ENCODE measurements around the gene EPS8L2. TPM values are rescaled to one million over a fixed set of nuclear protein-coding genes. Genes with fewer than 3 reads are reported as not detected.

EPS8L2 gene
- total and polyA plus RNA-seq, 2 of the 4 experiments (the other 2 are of a cell fraction) = 17.2 to 39.4 TPM

GRCh38 chr11:726278-727220 lies 20.5 kb downstream of the EPS8L2 start:
- intact Hi-C loops (cut with micrococcal nuclease) (loop anchor here (10.0 kb wide), 1 partner anchor 172 kb away; no protein-coding TSS in a partner anchor), in situ Hi-C loops (cut with MboI; ENCODE audit: low sequenced_read_pairs) (no loop called here), dilution Hi-C loops (cut with HindIII; ENCODE audit: low sequenced_read_pairs, unreplicated experiment) (no loop called here)
- no peaks in the 10 kb centered on the region for H3K9me1 ChIP-seq (ENCODE audit: insufficient read depth, low read length)
- H4K5ac ChIP-seq (ENCODE audit: low read depth, low read length) = no peak overlapping the region
- H4K91ac ChIP-seq (ENCODE audit: insufficient read depth, low read depth, low read length) = no peak overlapping the region
- H3K27me3 ChIP-seq (ENCODE audit: control insufficient read depth, insufficient read depth, low read length) = peaks cover 7% of the 10 kb centered on the region; the same call in 1 of the 2 replicates
- no peak overlapping the region for H3K9ac ChIP-seq (ENCODE audit: low read depth, low read length)
- H3K79me1 ChIP-seq (ENCODE audit: low read depth in 1 of 2, low read length in 2 of 2) = no peaks in the 10 kb centered on the region
- peak overlapping the region; percentile 78 for H2AFZ ChIP-seq (replicated peaks; ENCODE audit: low read length, poor library complexity)
- peak overlapping the region; percentile 35; the same call in 1 of the 2 replicates for H3K4me2 ChIP-seq (ENCODE audit: low read depth, low read length)
- H3K56ac ChIP-seq (ENCODE audit: extremely low read depth, insufficient read depth, low read length) = no peak overlapping the region
- H3K27ac ChIP-seq (ENCODE audit: insufficient read depth, low read length) = no peak overlapping the region
- peak overlapping the region in 1 of 2 experiments; percentile 60; a peak in 1 of 4 replicates for H4K8ac ChIP-seq (ENCODE audit: low read depth in 2 of 2, low read length in 2 of 2)
- no peak overlapping the region for H2BK15ac ChIP-seq (ENCODE audit: low read depth, low read length)
- no peak overlapping the region for H2BK20ac ChIP-seq (ENCODE audit: low read depth, low read length)
- no peak overlapping the region for H2AK5ac ChIP-seq (ENCODE audit: low read depth, low read length)
- H3K4me1 ChIP-seq (ENCODE audit: control insufficient read depth, insufficient read depth, low read length) = peaks cover 6% of the 10 kb centered on the region
- peak overlapping the region; percentile 72 for H2AK9ac ChIP-seq (replicated peaks; ENCODE audit: low read depth, low read length, poor library complexity)
- BruUV-seq (replicated peaks) = no TSS peak
- no peaks in the 10 kb centered on the region for H3K9me3 ChIP-seq (ENCODE audit: control insufficient read depth, insufficient read depth, low read length)
- DNase-seq (peak; percentile 26), ATAC-seq (ENCODE audit: low read depth) (peak; percentile 5)
- H3K18ac ChIP-seq (ENCODE audit: low read depth, low read length) = no peak overlapping the region
- POLR2A ChIA-PET (ENCODE audit: unreplicated experiment) = no interaction called here
- WGBS, 2 experiments (ENCODE audit: extremely low coverage in 2 of 2, insufficient read length in 1 of 2) = 6% methylated on average over 21 of the region's 61 CpGs; no CpG with 5 or more reads in 1 of the 2 experiments
- no peak for TF ChIP-seq RAD21 (IDR thresholded peaks at IDR 0.05; ENCODE audit: low read length)
- no peak for TF ChIP-seq MXI1 (IDR thresholded peaks at IDR 0.05; ENCODE audit: borderline replicate concordance, low read depth, low read length)
- TF ChIP-seq ELK1 (IDR thresholded peaks at IDR 0.05; ENCODE audit: borderline replicate concordance, low read depth, low read length) = no peak
- TF ChIP-seq CEBPB (IDR thresholded peaks at IDR 0.05; ENCODE audit: low read depth, low read length) = no peak
- no peak for TF ChIP-seq BHLHE40 (IDR thresholded peaks at IDR 0.05; ENCODE audit: low read depth, low read length)
- no peak for TF ChIP-seq POLR2A (IDR thresholded peaks at IDR 0.05; ENCODE audit: low read depth, low read length)
- TF ChIP-seq MAZ (IDR thresholded peaks at IDR 0.05; ENCODE audit: borderline replicate concordance, low read depth, low read length) = no peak
- TF ChIP-seq SMC3 (IDR thresholded peaks at IDR 0.05; ENCODE audit: low read depth, low read length) = no peak
- no peak for TF ChIP-seq FOS (IDR thresholded peaks at IDR 0.05; ENCODE audit: low read depth, low read length)
- H2BK5ac ChIP-seq (ENCODE audit: low read depth, low read length, poor library complexity, severe bottlenecking) = no peak overlapping the region
- no peak overlapping the region for H3K23ac ChIP-seq (ENCODE audit: low read depth, low read length)
- no peak overlapping the region for H3K4me3 ChIP-seq (ENCODE audit: insufficient read depth, low read depth, low read length)
- CTCF ChIA-PET = interaction anchor here (1.1 kb wide), 1 partner anchor 19 kb away, joined by 4 read pairs; no protein-coding TSS in a partner anchor
- H4K20me1 ChIP-seq (ENCODE audit: insufficient read depth, low read length) = no peaks in the 10 kb centered on the region
- no peak overlapping the region for H3K14ac ChIP-seq (replicated peaks; ENCODE audit: low read depth, low read length)
- no peaks in the 10 kb centered on the region for H3K36me3 ChIP-seq (ENCODE audit: control insufficient read depth, insufficient read depth, low read length)
- no peak overlapping the region for H3K4ac ChIP-seq (ENCODE audit: low read depth, low read length)
- no peak overlapping the region for H2BK120ac ChIP-seq (ENCODE audit: low read depth, low read length)
